Activated CD8-positive, alpha-beta T cell treated with anti-CD3 and anti-CD28 coated beads, Interleukin-2, amount 10 ng/mL, durations not matched to agents 7 days and 5 days (primary cell): Measurements from ENCODE around the gene ACTL6A. TPM values are rescaled to one million over a fixed set of nuclear protein-coding genes. Genes with fewer than 3 reads are reported as not detected.
A peak's percentile ranks its signal among the peaks of the same experiment; 100 is the strongest.

ENCODE experiments used
- ATAC-seq: fragments of 150-1000 bp; cut with Tn5 transposase; one replicate; pipeline ENCODE4 v1.10.0; 2021; ENCODE audit warnings: moderate library complexity
- CTCF ChIA-PET: fragments of 350-600 bp; sonication (Branson Sonifier 250); formaldehyde crosslinking; loops from one replicate; lab custom pipeline; 2021; ENCODE audit warnings: antibody characterized with exemption; lab: Charles Lee
- POLR2A ChIA-PET: fragments of 350-600 bp; sonication (Branson Sonifier 250); formaldehyde crosslinking; loops from one replicate; lab custom pipeline; 2021; ENCODE audit warnings: antibody characterized with exemption; lab: Charles Lee
- DNase-seq: peaks from one replicate; pipeline ENCODE4 v3.0.0-alpha.2; 2020
- H3K27ac Mint-ChIP-seq: one replicate; pipeline ENCODE4 v1.8.0; 2021; ENCODE audit warnings: mild to moderate bottlenecking, mixed read lengths
- H3K27me3 Mint-ChIP-seq: one replicate; pipeline ENCODE4 v1.8.0; 2021; ENCODE audit warnings: low read depth, mixed read lengths
- H3K36me3 Mint-ChIP-seq: one replicate; pipeline ENCODE4 v1.8.0; 2021; ENCODE audit warnings: low read depth, mixed read lengths
- H3K4me1 Mint-ChIP-seq: one replicate; pipeline ENCODE4 v1.8.0; 2021; ENCODE audit warnings: low read depth, mixed read lengths
- H3K4me3 Mint-ChIP-seq: one replicate; pipeline ENCODE4 v1.8.0; 2021; ENCODE audit warnings: mild to moderate bottlenecking, mixed read lengths
- H3K9me3 Mint-ChIP-seq: one replicate; pipeline ENCODE4 v1.8.0; 2022; ENCODE audit warnings: mixed read lengths; ENCODE audit not compliant: insufficient read depth
- total RNA-seq, 2 experiments: library from RNA; stranded (reverse); gene quantifications; one replicate each; pipeline ENCODE4 v1.2.3, GENCODE V29; 2021

Gene ACTL6A
- total RNA-seq, 2 experiments from 2014 or later = 86.5 to 88.3 TPM

GRCh38 chr3:179599531-179599930, 36.8 kb downstream of the ACTL6A start:
- no peak overlapping the region for H3K4me3 Mint-ChIP-seq
- peaks cover 10% of the 10 kb centered on the region for H3K4me1 Mint-ChIP-seq
- no peaks in the 10 kb centered on the region for H3K27me3 Mint-ChIP-seq
- H3K36me3 Mint-ChIP-seq = peaks cover 50% of the 10 kb centered on the region
- DNase-seq (no peak), ATAC-seq (no peak)
- H3K27ac Mint-ChIP-seq = no peak overlapping the region
- POLR2A ChIA-PET = no interaction called here
- H3K9me3 Mint-ChIP-seq = no peaks in the 10 kb centered on the region
- CTCF ChIA-PET = no interaction called here

GRCh38 chr3:179603321-179603720, 40.6 kb downstream of the ACTL6A start:
- Mint-ChIP-seq H3K9me3 (no peaks in the 10 kb centered on the region), H3K4me1 (peaks cover 35% of the 10 kb centered on the region), H3K27me3 (no peaks in the 10 kb centered on the region), H3K36me3 (peaks cover 43% of the 10 kb centered on the region), H3K27ac (peak overlapping the region; percentile 99), H3K4me3 (peak overlapping the region; percentile 99)
- POLR2A ChIA-PET = interaction anchor here (2.1 kb wide), 1 partner anchor 40 kb away, joined by 9 read pairs; the partner anchor contains the start of gene ACTL6A
- ATAC-seq = no peak
- CTCF ChIA-PET = no interaction called here
- DNase-seq = no peak

- no peaks in the 10 kb centered on the region for H3K27me3 Mint-ChIP-seq
- H3K4me1 Mint-ChIP-seq = peaks cover 40% of the 10 kb centered on the region
- H3K27ac Mint-ChIP-seq = peak overlapping the region; percentile 99
- peaks cover 42% of the 10 kb centered on the region for H3K36me3 Mint-ChIP-seq
- H3K4me3 Mint-ChIP-seq = peak overlapping the region; percentile 99
- ATAC-seq = no peak
- ChIA-PET POLR2A (interaction anchor here (2.1 kb wide), 1 partner anchor 41 kb away, joined by 9 read pairs; the partner anchor contains the start of gene ACTL6A), CTCF (no interaction called here)
- no peaks in the 10 kb centered on the region for H3K9me3 Mint-ChIP-seq
- DNase-seq = no peak
Measured at GRCh38 chr3:179603831-179604230, 41.1 kb downstream of the ACTL6A start.

- CTCF ChIA-PET = interaction anchor here (0.7 to 1.0 kb wide), 2 partner anchors 49 to 1001 kb away, joined by 3 to 4 read pairs; no protein-coding TSS in a partner anchor
- H3K27ac Mint-ChIP-seq = peak within 1 kb of the TSS; percentile 99
- peak within 1 kb of the TSS; percentile 99 for H3K4me3 Mint-ChIP-seq
- no peaks in the 10 kb centered on the region for H3K9me3 Mint-ChIP-seq
- peaks cover 46% of the 10 kb centered on the region for H3K4me1 Mint-ChIP-seq
- POLR2A ChIA-PET = interaction anchor here (0.7 to 2.1 kb wide), 12 partner anchors 9 to 283 kb away, joined by 3 to 16 read pairs (median 3); partner anchors contain the start of genes ACTL6A, MFN1 and USP13
- no peaks in the 10 kb centered on the region for H3K27me3 Mint-ChIP-seq
- H3K36me3 Mint-ChIP-seq = peaks cover 43% of the 10 kb centered on the region
- DNase-seq (peak; percentile 96), ATAC-seq (peak; percentile 95)
Measured at GRCh38 chr3:179604321-179605078, 41.8 kb downstream of the ACTL6A start, which contains the start of the genes MRPL47 and NDUFB5. Gene MRPL47, minus strand, starts transcription at chr3:179604638. Its CDS starts 14 bp downstream, at chr3:179604624. Gene NDUFB5, plus strand, starts transcription at chr3:179604794. Its CDS starts 22 bp downstream, at chr3:179604816.

- H3K27ac Mint-ChIP-seq = peak overlapping the region; percentile 34
- H3K4me3 Mint-ChIP-seq = no peak overlapping the region
- H3K4me1 Mint-ChIP-seq = peaks cover 52% of the 10 kb centered on the region
- ChIA-PET POLR2A (no interaction called here), CTCF (interaction anchor here (0.9 kb wide), 1 partner anchor 43 kb away, joined by 3 read pairs; no protein-coding TSS in a partner anchor)
- no peaks in the 10 kb centered on the region for H3K27me3 Mint-ChIP-seq
- H3K9me3 Mint-ChIP-seq = no peaks in the 10 kb centered on the region
- peaks cover 35% of the 10 kb centered on the region for H3K36me3 Mint-ChIP-seq
- no peak for DNase-seq
- ATAC-seq = no peak
Measured at GRCh38 chr3:179606534-179607085, 43.9 kb downstream of the ACTL6A start.

- ATAC-seq = peak; percentile 52
Measured at GRCh38 chr3:179608931-179609720, 46.4 kb downstream of the ACTL6A start.

GRCh38 chr3:179610066-179610465, 47.3 kb downstream of the ACTL6A start:
- ATAC-seq (no peak), DNase-seq (no peak)
- H3K4me1 Mint-ChIP-seq = peaks cover 42% of the 10 kb centered on the region
- no peak overlapping the region for H3K4me3 Mint-ChIP-seq
- POLR2A ChIA-PET = no interaction called here
- peak overlapping the region; percentile 52 for H3K27ac Mint-ChIP-seq
- peaks cover 27% of the 10 kb centered on the region for H3K36me3 Mint-ChIP-seq
- no peaks in the 10 kb centered on the region for H3K9me3 Mint-ChIP-seq
- H3K27me3 Mint-ChIP-seq = no peaks in the 10 kb centered on the region
- CTCF ChIA-PET = no interaction called here

More at GRCh38 chr3:179608931-179609720, 46.4 kb downstream of the ACTL6A start:
- DNase-seq = peak; percentile 32
- ChIA-PET CTCF (interaction anchor here (0.6 to 1.3 kb wide), 2 partner anchors 41 to 203 kb away, joined by 3 to 7 read pairs; no protein-coding TSS in a partner anchor), POLR2A (interaction anchor here (1.1 kb wide), 1 partner anchor 43 kb away, joined by 3 read pairs; no protein-coding TSS in a partner anchor)
- H3K4me3 Mint-ChIP-seq = peak overlapping the region; percentile 62
- H3K9me3 Mint-ChIP-seq = no peaks in the 10 kb centered on the region
- H3K36me3 Mint-ChIP-seq = peaks cover 33% of the 10 kb centered on the region
- peaks cover 43% of the 10 kb centered on the region for H3K4me1 Mint-ChIP-seq
- no peaks in the 10 kb centered on the region for H3K27me3 Mint-ChIP-seq
- H3K27ac Mint-ChIP-seq = peak overlapping the region; percentile 97

GRCh38 chr3:179613807-179614206, 51.1 kb downstream of the ACTL6A start:
- peaks cover 23% of the 10 kb centered on the region for H3K36me3 Mint-ChIP-seq
- no peak overlapping the region for H3K27ac Mint-ChIP-seq
- no peak overlapping the region for H3K4me3 Mint-ChIP-seq
- H3K4me1 Mint-ChIP-seq = peaks cover 13% of the 10 kb centered on the region
- POLR2A ChIA-PET = no interaction called here
- ATAC-seq (no peak), DNase-seq (no peak)
- no peaks in the 10 kb centered on the region for H3K9me3 Mint-ChIP-seq
- H3K27me3 Mint-ChIP-seq = no peaks in the 10 kb centered on the region
- CTCF ChIA-PET = no interaction called here

- Mint-ChIP-seq H3K27ac (peak overlapping the region; percentile 0), H3K36me3 (peaks cover 31% of the 10 kb centered on the region), H3K27me3 (no peaks in the 10 kb centered on the region), H3K9me3 (peaks cover 1% of the 10 kb centered on the region), H3K4me3 (no peak overlapping the region), H3K4me1 (no peaks in the 10 kb centered on the region)
- ChIA-PET CTCF (interaction anchor here (1.2 to 1.8 kb wide), 2 partner anchors 8 to 34 kb away, joined by 3 to 6 read pairs; no protein-coding TSS in a partner anchor), POLR2A (interaction anchor here (0.7 kb wide), 1 partner anchor 11 kb away, joined by 3 read pairs; the partner anchor contains the start of gene NDUFB5)
- ATAC-seq = no peak
- no peak for DNase-seq
Measured at GRCh38 chr3:179615458-179616173, 52.9 kb downstream of the ACTL6A start.

GRCh38 chr3:179622023-179622422, 59.3 kb downstream of the ACTL6A start:
- DNase-seq = no peak
- no peak overlapping the region for H3K4me3 Mint-ChIP-seq
- H3K27me3 Mint-ChIP-seq = no peaks in the 10 kb centered on the region
- no peak overlapping the region for H3K27ac Mint-ChIP-seq
- ChIA-PET POLR2A (no interaction called here), CTCF (interaction anchor here (2.2 kb wide), 1 partner anchor 28 kb away, joined by 7 read pairs; no protein-coding TSS in a partner anchor)
- ATAC-seq = no peak
- H3K36me3 Mint-ChIP-seq = peaks cover 61% of the 10 kb centered on the region
- H3K9me3 Mint-ChIP-seq = peaks cover 3% of the 10 kb centered on the region
- no peaks in the 10 kb centered on the region for H3K4me1 Mint-ChIP-seq
